Sigmoid colon (tissue), 4 donors: ENCODE data around the gene MOK.

Experiments used
- CTCF ChIP-seq, 4 experiments: fragments of 450-650 bp in 3 of 4; fragments of 200-600 bp in 1 of 4; IDR thresholded peaks; one replicate each; pipeline ENCODE4 v1.5.1; 2016 to 2019; ENCODE audit warnings: antibody characterized with exemption in 4 of 4, mild to moderate bottlenecking in 3 of 4, moderate library complexity in 2 of 4
- EP300 ChIP-seq, 4 donors: sonication (generic); formaldehyde crosslinking; IDR thresholded peaks; one replicate each; pipeline ENCODE4 v1.6.1; 2017; ENCODE audit warnings: antibody characterized with exemption in 4 of 4
- POLR2A ChIP-seq, 2 donors: fragments of 450-650 bp; IDR thresholded peaks; one replicate each; pipeline ENCODE4 v1.6.1; 2016; ENCODE audit warnings: antibody characterized with exemption in 2 of 2, mild to moderate bottlenecking in 2 of 2, moderate library complexity in 2 of 2
- POLR2AphosphoS5 ChIP-seq, 4 donors: sonication (generic); formaldehyde crosslinking; IDR thresholded peaks; one replicate each; pipeline ENCODE4 v1.6.1; 2017; ENCODE audit warnings: antibody characterized with exemption in 4 of 4

GRCh38 chr14:102241147-102241546 lies 63.8 kb downstream of the MOK start:
- TF ChIP-seq CTCF (IDR thresholded peaks at IDR 0.05): no peak
- TF ChIP-seq EP300 (IDR thresholded peaks at IDR 0.05): no peak
- TF ChIP-seq POLR2AphosphoS5 (IDR thresholded peaks at IDR 0.05): no peak
- TF ChIP-seq POLR2A (IDR thresholded peaks at IDR 0.05): no peak
